Activated CD4-positive, alpha-beta T cell treated with anti-CD3 and anti-CD28 coated beads, Interleukin-2, amount 50 U/mL, for 16 hours (primary cell): Measurements from ENCODE around the gene BPIFA3.

ENCODE experiments used
- DNase-seq: peaks from one replicate; pipeline ENCODE4 v3.0.0-alpha.2; 2020

The BPIFA3 gene

DNA sequence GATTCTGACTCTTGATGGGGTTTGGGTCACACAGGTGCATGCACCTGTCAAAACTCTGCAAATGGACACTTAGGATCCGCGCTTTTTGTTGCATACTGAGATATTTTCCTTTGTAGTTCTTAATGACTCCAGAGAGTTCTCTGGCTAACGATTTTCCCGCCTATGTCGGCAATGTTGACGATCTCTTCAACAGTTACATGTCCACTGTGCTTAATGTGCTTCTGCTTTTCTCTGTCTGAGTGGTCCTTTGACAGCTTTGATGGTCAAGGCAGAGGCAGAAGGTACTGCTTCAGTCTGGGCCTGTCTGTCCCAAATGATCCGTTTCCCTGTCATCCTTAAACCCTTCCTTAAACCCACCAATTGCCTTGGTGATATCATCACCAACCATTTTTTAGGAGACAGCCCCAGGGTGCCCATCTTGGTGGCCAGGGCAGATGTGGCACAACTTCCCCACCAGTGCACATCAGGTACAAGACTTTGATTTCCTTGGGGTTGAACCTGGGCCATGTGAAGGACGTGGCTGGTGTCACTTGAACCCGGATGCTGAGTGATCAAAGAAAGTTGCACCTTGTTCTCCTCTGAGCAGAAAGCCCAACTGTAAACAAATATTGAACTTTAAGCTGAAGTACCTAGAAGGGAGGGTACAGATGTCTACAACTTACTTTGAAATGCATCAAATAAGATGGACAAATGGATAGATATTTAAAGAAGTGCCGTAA lies 55.2 kb downstream of the BPIFA3 start:
- no peak for DNase-seq

DNA sequence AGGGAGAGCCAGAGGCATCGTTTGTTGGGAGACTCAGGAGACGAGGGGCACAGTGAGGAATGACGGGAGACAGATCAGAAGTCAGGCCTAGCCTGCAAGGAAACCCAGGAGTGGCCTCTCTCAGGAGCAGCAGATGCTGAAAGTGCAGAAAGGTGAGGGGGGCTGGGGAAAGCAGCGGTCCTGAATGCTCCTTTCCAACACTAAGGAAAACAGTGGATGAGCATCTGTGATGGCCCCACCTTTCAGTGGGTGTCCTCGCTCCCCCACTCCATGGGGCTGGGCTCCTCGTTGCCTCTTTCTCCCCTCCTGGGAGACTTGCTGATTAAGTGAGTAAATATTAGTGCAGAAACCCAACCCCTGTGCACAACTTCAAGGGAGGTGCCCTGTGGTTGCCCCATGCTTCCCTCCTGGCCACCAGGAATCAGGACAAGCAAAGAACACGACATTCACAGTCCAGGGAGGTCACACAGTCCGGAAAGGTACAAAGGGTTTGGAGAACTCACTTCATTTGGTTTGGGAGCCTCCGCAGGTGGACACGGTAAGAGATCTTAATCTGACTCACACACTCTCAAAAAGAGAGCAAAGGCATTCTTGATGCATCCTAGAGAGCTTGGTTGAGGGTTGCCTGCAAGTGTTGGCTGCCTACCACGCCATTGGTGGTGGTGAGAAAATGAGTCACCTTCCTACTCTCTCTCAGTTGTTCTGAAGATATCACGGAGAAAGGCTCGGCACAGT lies 56.1 kb downstream of the BPIFA3 start:
- peak; percentile 58 for DNase-seq

DNA sequence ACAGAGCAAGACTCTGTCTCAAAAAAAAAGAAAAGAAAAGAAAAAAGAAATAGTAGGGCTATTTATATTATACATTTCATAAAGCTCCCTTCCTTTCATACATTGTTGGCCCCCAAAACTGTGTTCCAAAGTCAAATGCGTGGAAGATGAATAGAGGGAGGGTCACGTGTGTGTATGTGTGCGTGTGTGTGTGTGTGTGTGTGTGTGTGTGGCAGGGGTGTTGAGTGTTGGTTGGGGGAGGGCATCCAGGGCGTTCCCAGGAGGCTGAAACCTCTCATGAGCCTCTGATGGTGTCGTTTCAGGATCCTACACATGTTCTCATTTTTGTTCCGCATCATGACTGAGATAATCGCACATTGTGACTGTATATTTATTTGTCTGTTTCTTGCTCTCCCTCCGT lies 58.1 kb downstream of the BPIFA3 start:
- DNase-seq: no peak

DNA sequence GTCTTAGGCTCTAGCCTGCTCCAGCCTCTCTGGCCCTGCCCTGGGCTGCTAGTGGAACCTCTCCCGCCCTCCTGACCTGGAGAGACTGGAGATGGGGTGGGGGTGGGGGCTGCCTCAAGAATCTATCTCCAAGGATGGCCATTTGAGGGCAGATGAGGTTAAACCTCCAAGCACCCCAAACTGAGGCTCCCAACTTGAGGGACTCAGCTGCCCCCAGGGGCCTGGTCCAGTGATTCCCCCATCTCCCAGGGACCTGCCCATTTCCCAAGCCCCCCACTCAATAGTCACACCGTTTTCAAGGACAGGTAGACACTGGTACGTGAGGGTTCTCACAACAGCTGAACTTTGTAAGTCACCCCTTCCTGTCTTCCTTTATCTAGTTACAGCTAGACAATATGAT lies 58.7 kb downstream of the BPIFA3 start:
- no peak for DNase-seq

DNA sequence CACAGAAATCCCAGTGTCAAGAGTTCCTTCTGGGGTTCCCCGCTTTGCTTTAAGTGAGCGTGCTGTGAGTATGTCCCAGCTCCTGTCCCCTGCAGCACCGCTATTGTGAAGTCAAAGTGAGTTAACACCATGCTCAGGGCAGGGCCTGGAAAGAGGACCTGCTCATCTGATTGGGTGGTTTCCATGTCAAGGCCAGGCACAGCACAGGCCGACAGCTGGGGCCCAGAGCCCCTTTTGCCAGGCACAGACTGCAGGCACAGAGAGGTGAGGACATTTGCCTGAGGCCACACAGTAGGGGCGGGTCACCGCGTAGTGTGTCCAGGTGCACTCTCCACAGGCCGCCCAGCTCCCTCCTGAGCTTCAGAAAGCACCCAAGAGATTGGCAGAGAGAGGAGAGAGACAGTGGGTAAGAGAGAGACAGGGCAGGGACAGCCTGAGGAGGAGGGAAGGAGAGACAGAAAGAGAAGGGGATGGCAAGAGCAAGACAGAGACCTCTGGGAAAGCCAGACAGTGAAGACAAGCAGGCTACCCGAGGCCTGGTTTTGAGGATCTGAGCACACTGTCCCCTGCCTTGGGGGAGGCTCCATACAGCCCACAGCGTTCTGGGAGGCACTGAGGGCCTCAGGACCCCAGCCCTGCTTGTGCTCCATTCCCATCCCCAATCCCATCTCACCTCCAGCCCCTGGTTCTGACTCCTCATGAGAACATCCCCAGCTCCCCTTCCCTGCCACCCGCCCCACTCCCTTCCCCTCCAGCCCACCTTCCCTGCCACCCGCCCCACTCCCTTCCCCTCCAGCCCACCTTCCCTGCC lies 59.4 kb downstream of the BPIFA3 start:
- DNase-seq: no peak
